Pulmonary artery endothelial cell (primary cell): ENCODE measurements around the gene SCAI. TPM values are rescaled to one million over a fixed set of nuclear protein-coding genes. Genes with fewer than 3 reads are reported as not detected.

ENCODE experiments used
- DNase-seq: peaks from one replicate; pipeline ENCODE4 v3.0.0-alpha.2; 2011; ENCODE audit warnings: low read depth, low spot score
- total RNA-seq: library from RNA; depleted of rRNA; stranded (reverse); fragments of >200 nt; gene quantifications from 2 replicates; pipeline ENCODE4 v1.2.3, GENCODE V29; 2014

SCAI gene
- total RNA-seq, 1 donor from 2014 or later, result 5.9 TPM

- no peak for DNase-seq
Measured at GRCh38 chr9:124894035-124894740, 249.1 kb downstream of the SCAI start.

Other genes starting within 250 kb of the SCAI start
- gene GOLGA1, start 202.4 kb downstream of the SCAI start, total RNA-seq, result 11.3 and 12.1 TPM in 2 replicates
- 15.1 and 16.5 TPM in 2 replicates for gene PPP6C, start 46.3 kb upstream of the SCAI start, total RNA-seq
- gene RABEPK, start 57.0 kb upstream of the SCAI start, total RNA-seq, result 34.0 and 44.0 TPM in 2 replicates
- gene HSPA5, start 97.8 kb upstream of the SCAI start, total RNA-seq, result 186 and 341 TPM in 2 replicates
- 49.3 and 74.3 TPM in 2 replicates for gene GAPVD1, start 118.3 kb upstream of the SCAI start, total RNA-seq